GM18520 (cell line): ENCODE data around the gene GJB3.
A peak's percentile ranks its signal among the peaks of the same experiment; 100 is the strongest.
"Not testable (repeated sequence)": the region's sequence is repeated elsewhere in the genome, so short reads cannot be mapped to it uniquely, and the experiment has no call there.

ENCODE experiments used
- ATAC-seq: cut with Tn5 transposase; IDR thresholded peaks from one replicate; pipeline ENCODE4 v1.9.1; 2021; ENCODE audit not compliant: unreplicated experiment

GJB3 gene

GRCh38 chr1:34785231-34785874 is 4.3 kb downstream of the GJB3 start:
- ATAC-seq, result no peak

- ATAC-seq, result no peak
Measured at GRCh38 chr1:34785875-34786470, 5.0 kb downstream of the GJB3 start.

DNA sequence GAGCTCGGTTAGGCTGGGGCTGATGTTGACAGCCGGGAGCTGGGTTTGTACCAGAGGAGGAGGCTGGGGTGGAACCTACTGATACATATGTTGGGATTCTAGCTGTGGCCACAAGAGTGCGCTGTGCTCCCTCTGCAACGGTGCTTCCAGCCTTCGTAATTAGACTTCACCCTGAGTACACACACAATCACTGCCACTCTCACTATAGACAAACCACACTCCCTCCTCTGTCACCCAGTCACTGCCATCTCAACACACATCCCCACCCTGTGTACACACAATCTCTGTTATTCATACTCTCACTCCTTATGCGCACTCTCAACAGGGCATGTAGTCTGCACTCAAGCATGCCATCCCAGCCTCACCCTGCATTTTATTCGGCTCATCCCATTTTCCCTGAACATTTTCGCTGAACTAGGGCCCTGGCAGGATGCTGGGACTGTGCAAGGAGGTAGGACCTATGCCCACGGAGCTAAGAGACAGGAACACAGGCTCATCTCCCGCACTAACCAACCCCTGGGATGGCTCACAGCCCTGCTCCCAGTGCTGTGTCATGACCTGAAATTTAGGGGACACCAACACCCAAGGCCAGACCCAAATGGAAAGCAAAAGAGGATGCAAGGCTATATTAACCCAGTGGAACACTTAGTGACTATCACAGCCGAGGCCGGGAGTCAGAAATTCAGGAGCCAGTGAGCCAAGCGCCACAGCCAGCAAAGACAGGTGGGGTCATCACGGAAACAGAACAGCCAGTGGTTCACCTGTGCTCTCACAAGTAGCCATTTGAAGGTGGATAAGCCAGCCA is 5.7 kb downstream of the GJB3 start:
- no peak for ATAC-seq

DNA sequence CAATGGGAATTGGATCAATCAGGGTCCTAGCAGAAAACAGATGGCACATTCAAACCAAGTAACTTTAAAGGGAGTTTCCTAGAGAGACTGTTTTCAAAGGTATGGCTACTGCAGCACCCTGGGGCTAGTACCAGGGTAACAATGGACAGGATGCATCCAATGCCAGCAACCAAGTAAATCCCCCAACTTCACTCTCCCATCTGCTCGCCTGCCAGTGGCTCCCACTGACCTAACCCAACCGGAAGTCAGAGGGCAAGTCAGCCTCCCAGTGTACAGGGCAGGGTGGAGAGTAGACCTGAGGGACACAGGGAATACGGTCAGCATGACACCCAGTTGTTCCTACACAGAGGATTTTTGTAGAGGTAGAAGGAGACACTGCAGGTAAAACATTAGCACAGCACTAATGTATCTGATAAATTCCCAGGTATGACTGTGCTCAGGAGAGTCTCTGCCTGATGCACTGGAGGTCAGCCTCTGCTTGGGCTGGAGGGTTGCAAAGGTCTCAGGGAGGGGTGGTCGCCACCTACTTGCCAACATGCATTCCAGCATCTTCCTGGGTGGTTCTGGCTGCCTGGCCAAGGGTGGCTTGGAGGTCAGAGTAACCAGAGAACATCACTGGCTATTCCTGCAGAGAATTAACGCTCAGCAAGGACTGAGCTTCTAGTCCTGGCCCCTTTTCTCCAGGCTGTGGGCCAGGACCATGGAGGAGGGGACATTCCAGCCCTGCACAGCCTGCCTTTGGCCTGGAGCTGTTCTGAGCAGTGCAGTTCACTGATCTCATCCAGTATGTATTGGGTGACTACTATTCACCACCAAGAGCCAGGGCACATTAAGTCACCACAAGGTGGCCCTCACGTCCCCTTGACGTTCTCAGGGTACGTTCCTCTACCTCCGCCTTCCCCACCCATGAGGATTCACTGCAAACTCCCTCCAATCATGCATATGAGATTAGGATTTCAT is 6.7 kb downstream of the GJB3 start:
- no peak for ATAC-seq

- no peak for ATAC-seq
Measured at GRCh38 chr1:34790985-34791384, 10.0 kb downstream of the GJB3 start.

DNA sequence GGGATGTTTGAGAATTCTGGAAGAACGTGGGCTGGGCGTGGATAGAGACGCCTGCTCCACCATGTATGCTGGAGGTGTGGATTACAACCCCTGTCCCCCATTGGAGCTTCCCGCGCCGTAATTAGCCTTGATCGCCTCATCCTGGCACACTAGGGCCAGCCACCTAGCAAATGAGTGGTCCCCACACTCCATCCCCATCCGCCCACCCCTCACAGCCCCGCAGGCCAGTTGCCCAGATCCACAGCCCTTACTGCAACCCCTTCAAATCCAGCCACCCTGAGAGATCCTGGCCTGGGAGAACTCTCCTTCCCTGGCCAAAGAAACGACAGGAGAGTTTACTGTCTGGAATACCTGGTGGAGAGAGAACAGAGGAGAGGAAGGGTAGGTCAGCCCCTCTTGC is 11.4 kb downstream of the GJB3 start:
- no peak for ATAC-seq

DNA sequence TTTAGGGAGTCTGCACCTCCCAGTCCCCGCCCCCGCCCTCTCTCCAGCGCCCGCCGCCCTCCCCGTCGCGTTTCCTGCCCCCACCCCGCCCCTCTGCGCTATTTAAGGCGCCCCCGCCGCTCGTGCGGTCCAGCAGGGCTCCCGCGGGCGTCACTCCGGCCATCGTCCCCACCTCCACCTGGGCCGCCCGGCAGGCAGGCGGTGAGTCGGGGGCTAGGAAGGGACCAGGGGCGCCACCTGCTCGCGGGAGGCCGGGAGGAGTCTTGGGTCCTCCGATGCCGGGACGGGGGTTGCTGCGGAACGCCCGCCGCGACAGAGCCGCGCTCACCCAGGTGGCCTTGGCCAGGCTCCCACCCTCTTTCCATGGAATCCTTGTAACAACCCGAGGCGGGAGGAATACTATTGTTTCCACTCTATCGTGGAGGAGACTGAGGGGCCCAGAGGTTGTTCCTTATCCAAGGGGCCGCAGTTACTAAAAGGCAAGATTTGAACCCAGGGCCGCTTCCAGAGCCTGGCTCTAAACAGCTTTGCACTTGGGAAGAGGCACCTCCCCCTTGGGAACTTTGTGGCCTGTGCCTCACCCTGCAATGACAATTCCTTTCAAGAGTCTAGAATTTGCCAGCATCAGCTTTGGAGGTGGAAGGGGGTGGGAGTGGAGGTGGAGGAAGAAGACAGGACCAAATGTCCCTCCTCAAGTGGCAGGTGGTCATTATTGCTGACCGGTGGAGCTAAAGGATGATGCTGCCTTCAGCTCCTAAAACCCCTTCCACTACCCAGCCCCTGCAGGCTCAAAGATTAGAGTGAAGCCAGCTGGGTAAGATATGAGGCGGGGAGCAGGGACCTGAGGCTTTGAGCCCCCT is 12.1 kb downstream of the GJB3 start, which contains the start of gene GJA4:
GJA4 (plus strand) TSS at position 132 of the 860 bp plus-strand sequence. CDS start 1,215 bp downstream, outside the sequence.
- ATAC-seq, result no peak

GRCh38 chr1:34794001-34794789 is 13.2 kb downstream of the GJB3 start:
- no peak for ATAC-seq

DNA sequence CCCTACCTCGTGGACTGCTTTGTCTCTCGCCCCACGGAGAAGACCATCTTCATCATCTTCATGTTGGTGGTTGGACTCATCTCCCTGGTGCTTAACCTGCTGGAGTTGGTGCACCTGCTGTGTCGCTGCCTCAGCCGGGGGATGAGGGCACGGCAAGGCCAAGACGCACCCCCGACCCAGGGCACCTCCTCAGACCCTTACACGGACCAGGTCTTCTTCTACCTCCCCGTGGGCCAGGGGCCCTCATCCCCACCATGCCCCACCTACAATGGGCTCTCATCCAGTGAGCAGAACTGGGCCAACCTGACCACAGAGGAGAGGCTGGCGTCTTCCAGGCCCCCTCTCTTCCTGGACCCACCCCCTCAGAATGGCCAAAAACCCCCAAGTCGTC is 13.8 kb downstream of the GJB3 start:
- no peak for ATAC-seq

GRCh38 chr1:34795916-34796315 is 14.9 kb downstream of the GJB3 start:
- ATAC-seq, result no peak

- peak; percentile 74 for ATAC-seq
Measured at GRCh38 chr1:34796990-34797389, 16.0 kb downstream of the GJB3 start.

DNA sequence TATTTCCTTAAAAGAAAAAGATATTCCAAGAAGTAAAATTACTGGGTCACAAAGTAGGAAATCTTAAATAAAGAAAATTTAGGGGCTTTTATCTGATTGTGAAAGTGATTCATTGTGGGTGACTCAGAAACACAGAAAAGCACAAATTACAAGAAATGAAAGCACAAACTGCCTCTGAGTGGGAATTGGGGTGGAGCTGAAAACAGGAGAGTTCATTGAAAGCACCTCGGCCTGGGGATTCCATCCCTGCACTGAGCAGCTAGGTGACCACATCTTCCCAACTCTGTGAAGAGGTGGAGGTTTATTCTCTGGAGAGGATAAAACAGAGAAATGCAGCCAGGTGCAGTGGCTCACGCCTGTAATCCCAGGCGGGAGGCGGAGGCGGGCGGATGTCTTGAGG is 19.2 kb downstream of the GJB3 start:
- ATAC-seq, result no peak

DNA sequence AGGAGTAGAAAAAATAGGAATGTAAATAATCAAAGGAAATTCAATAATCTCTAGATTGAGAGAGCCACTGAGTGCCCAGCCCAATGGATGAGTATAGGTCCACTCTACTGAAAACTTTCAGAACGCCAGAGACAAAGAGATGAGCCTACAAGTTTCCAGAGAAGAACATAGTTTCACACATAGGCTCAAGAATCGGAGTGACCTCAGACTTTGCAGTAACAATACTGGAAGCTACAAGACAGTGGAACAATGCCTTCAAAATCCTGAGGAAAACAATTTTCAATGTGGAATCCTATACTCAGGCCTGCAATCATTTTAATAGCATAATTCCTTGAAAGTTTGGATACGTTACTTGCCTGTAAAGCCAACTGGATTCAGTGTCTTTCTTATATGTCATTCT is 22.8 kb downstream of the GJB3 start:
- no peak for ATAC-seq

GRCh38 chr1:34806396-34806795 is 25.4 kb downstream of the GJB3 start:
- no peak for ATAC-seq

GRCh38 chr1:34808051-34808810 is 27.2 kb downstream of the GJB3 start:
- no peak for ATAC-seq

GRCh38 chr1:34810781-34811180 is 29.8 kb downstream of the GJB3 start:
- ATAC-seq, result not testable (repeated sequence)

DNA sequence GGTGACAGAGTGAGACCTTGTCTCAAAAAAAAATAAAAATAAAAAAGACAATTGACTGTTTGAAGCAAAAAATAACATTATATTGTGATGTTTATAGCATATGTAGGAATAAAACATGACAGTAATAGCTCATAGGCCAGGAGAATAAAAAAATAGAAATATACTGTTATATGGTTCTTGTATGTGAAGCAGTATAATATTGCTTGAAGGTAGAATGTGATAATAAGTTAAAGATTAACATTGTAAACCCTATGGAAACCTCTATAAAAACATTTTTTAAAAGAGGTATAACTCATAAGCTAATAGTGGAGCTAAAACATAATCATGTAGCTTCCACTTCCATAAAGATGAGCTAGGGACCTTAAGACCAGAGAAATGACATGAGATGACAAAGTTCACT is 35.3 kb downstream of the GJB3 start:
- no peak for ATAC-seq

GRCh38 chr1:34816778-34817177 is 35.8 kb downstream of the GJB3 start:
- no peak for ATAC-seq
